Measurements from ENCODE around the gene TBC1D3B. TPM values are rescaled to one million over a fixed set of nuclear protein-coding genes. Genes with fewer than 3 reads are reported as not detected.
"Not testable (repeated sequence)": the region's sequence is repeated elsewhere in the genome, so short reads cannot be mapped to it uniquely, and the experiment has no call there.

TBC1D3B gene
- 1 to 10 TPM in 3 of 4 donors, not detected in 1; 2.1 to 5.8 (median 2.7) TPM for total RNA-seq

DNA sequence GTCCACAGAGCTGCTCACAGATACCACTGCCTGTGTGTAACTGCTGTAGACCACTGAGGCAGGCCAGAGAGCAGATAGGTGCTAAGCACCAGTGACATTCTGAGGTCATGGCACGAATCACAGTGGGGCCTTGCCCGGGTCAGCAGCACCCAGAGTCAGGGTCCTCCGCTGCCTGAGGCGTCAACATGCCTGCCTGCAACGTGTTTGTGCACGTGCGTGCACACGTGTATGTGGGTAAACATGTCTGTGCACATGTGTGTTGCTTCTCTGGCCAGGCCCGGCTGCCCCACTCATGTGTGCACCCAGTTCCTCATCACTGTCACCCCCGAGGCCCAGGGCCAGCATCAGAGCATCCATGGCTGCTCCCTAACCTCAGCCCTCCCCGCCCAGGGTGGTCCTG is at the start of gene TBC1D3B:
TBC1D3B (minus strand) TSS at position 101 of the 400 bp plus-strand sequence. CDS start 1,586 bp downstream, outside the sequence.
- no CpG with 5 or more reads among the region's 11 CpGs for WGBS
- intact Hi-C loops (cut with DNase I) = not testable (repeated sequence)

DNA sequence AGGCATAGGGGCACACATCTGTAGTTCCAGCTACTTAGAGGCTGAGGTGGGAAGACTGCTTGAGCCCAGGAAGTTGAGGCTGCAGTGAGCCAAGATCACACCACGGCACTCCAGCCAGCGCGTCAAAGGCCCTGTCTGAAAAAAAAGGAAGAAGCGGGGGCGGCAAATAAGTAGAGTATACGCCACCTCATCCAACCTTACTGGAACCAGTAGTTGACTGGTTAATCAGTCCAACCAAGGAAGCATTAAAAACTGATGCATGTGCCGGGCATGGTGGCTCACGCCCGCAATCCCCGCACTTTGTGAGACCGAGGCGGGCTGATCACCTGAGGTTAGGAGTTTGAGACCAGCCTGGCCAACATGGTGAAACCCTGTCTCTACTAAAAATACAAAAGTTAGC is 46.5 kb upstream of the TBC1D3B start:
- H3K36me3 ChIP-seq; DNase-seq (ENCODE audit: extremely low spot score); H3K4me1 ChIP-seq; intact Hi-C loops (cut with DNase I); H3K27me3 ChIP-seq; H3K27ac ChIP-seq (replicated peaks in 1 of 4); H3K4me3 ChIP-seq: not testable (repeated sequence)
- peaks cover 0 to 13% (median 0%) of the 10 kb centered on the region in 4 donors for H3K9me3 ChIP-seq
- 87% methylated on average over 12 of the region's 12 CpGs for WGBS

More for the DNA sequence above, at the start of gene TBC1D3B:
- H3K9me3 ChIP-seq; H3K27ac ChIP-seq (replicated peaks in 1 of 4); H3K4me1 ChIP-seq; DNase-seq (ENCODE audit: extremely low spot score); H3K36me3 ChIP-seq; H3K4me3 ChIP-seq; H3K27me3 ChIP-seq: not testable (repeated sequence)

DNA sequence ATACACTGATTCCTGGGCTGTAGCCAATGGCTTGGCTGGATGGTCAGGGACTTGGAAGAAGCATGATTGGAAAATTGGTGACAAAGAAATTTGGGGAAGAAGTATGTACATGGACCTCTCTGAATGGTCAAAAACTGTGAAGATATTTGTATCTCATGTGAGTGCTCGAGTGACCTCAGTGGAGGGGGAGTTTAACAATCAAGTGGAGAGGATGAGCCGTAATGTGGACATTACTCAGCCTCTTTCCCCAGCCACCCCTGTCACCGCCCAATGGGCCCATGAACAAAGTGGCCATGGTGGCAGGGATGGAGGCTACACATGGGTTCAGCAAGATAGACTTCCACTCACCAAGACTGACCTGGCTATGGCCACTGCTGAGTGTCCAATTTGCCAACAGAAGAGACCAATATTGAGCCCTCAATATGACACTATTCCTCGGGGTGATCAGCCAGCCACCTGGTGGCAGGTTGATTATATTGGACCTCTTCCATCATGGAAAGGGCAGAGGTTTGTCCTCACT is 45.2 kb upstream of the TBC1D3B start:
- H3K36me3 ChIP-seq; H3K27ac ChIP-seq (replicated peaks in 1 of 4); intact Hi-C loops (cut with DNase I); H3K4me3 ChIP-seq; H3K4me1 ChIP-seq; H3K27me3 ChIP-seq: not testable (repeated sequence)
- peak; percentile 21 for DNase-seq (ENCODE audit: extremely low spot score)
- H3K9me3 ChIP-seq = peaks cover 0 to 13% (median 0%) of the 10 kb centered on the region in 4 donors
- 88% methylated on average over 4 of the region's 4 CpGs for WGBS

DNA sequence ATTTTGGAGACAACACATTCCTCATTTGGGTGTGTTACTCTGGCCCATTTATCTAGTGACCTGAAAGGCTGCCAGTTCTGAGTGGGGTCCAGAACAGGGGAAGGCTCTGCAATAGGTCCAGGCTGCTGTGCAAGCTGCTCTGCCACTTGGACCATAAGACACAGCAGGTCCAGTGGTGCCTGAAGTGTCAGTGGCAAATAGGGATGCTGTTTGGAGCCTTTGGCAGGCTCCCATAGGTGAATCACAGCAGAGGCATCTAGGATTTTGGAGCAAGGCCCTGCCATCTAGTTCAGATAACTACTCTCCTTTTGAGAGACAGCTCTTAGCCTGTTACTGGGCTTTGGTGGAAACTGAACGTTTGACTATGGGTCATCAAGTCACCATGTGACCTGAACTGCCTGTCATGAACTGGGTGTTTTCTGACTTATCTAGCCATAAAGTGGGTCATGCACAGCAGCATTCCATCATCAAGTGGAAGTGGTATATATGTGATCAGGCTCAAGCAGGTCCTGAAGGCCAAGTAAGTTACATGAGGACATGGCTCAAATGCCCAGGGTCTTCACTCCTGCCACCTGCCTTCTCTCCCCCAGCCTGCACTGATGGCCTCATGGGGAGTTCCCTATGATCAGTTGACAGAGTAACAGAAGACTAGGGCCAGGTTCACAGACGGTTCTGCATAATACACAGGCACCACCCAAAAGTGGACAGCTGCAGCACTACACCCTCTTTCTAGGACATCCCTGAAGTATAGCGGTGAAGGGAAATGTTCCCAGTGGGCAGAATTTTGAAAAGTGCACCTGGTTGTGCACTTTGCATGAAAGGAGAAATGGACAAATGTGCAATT is 44.5 kb upstream of the TBC1D3B start:
- peak; percentile 45 for DNase-seq (ENCODE audit: extremely low spot score)
- H3K27ac ChIP-seq (replicated peaks in 1 of 4); H3K4me3 ChIP-seq; H3K4me1 ChIP-seq; H3K36me3 ChIP-seq; H3K27me3 ChIP-seq; intact Hi-C loops (cut with DNase I): not testable (repeated sequence)
- H3K9me3 ChIP-seq = peaks cover 0 to 13% (median 0%) of the 10 kb centered on the region in 4 donors
- 66% methylated on average over 3 of the region's 3 CpGs for WGBS

DNA sequence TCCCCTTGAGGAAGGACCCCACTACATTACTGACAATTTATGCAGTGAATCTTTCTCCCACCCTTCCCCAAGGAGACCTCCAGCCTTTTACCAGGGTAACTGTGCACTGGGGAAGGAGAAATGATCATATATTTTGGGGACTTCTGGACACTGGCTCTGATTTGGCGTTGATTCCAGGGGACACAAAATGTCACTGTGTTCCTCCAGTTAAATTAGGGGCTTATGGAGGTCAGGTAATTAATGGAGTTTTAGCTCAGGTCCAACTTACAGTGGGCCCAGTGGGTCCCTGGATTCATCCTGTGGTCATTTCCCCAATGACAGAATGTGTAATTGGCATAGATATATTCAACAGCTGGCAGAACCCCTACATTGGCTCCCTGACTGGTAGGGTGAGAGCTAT is 43.1 kb upstream of the TBC1D3B start:
- intact Hi-C loops (cut with DNase I); H3K27me3 ChIP-seq; H3K4me1 ChIP-seq; H3K4me3 ChIP-seq; H3K36me3 ChIP-seq; H3K27ac ChIP-seq (replicated peaks in 1 of 4): not testable (repeated sequence)
- 89% methylated on average over 1 of the region's 1 CpG for WGBS
- peaks cover 0 to 13% (median 0%) of the 10 kb centered on the region in 4 donors for H3K9me3 ChIP-seq
- peak; percentile 2 for DNase-seq (ENCODE audit: extremely low spot score)

DNA sequence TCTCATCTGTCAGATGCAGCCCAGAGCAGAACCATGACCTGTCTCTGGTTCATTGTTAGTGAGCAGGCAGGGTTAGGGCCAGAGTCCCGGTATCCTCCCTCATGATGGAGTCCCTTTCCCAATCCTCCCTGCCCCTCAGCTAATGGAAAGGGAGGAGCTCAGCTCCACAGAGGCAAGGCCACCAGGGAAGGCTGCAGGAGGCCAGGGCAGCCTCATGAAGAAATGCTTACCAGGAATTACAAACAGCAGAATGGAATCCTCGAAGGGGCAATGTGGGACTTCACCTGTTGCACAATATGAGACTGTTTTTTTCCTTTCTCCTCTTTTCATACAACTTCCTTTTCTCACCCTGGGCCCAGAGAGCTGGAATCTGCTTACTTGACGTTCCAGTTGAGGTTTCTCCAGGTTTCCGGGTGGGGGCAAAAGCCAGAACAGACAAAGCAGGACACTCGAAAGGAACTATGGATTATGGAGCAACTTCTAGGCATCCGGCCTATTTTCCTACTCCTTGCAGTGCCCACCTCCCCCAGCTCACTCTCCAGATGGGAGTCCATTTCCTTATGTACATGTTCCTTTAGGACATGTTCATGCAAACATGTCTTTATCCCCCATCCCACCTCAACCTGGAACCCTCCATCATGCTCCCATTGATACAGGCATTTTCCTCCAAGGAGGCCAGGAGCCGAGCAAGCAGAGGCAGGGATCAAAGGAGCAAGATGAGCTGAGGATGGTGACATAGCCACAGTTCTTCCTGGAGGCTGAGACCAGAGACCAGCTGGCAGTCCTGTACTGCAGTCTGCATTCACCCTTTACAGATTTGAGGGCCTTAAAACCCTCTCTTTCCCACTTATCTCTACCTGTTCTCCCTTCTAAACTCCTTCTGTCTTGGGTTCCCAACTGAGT is 39.2 kb upstream of the TBC1D3B start:
- DNase-seq (ENCODE audit: extremely low spot score) = peak; percentile 78
- intact Hi-C loops (cut with DNase I); H3K27ac ChIP-seq (replicated peaks in 1 of 4); H3K4me1 ChIP-seq; H3K27me3 ChIP-seq; H3K36me3 ChIP-seq; H3K4me3 ChIP-seq: not testable (repeated sequence)
- H3K9me3 ChIP-seq = peaks cover 0 to 13% (median 0%) of the 10 kb centered on the region in 4 donors
- WGBS = 71% methylated on average over 7 of the region's 7 CpGs

DNA sequence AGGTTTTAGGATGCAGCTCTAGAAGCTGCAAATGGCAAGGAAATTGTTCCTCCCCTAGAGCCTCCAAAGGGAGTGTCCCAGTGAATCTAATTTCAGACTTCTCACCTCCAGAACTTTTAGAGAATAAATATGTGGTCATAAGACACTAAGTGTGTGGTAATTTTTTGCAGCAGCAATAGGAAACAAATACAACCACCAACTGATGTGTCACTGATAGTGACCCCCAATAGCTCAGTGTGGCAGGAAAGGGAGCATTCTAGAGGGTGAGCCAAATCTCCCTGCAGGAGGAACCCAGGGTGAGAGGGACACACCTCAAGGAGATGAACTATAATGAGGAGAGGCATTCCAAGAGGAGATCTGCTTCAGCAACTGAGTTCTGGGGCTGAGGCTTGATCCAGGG is 38.5 kb upstream of the TBC1D3B start:
- peaks cover 0 to 13% (median 0%) of the 10 kb centered on the region in 4 donors for H3K9me3 ChIP-seq
- H3K27me3 ChIP-seq = peaks cover 0 to 10% (median 0%) of the 10 kb centered on the region in 4 donors
- no peak overlapping the region for H3K4me3 ChIP-seq
- no peaks in the 10 kb centered on the region for H3K36me3 ChIP-seq
- TF ChIP-seq, protein P1, sequence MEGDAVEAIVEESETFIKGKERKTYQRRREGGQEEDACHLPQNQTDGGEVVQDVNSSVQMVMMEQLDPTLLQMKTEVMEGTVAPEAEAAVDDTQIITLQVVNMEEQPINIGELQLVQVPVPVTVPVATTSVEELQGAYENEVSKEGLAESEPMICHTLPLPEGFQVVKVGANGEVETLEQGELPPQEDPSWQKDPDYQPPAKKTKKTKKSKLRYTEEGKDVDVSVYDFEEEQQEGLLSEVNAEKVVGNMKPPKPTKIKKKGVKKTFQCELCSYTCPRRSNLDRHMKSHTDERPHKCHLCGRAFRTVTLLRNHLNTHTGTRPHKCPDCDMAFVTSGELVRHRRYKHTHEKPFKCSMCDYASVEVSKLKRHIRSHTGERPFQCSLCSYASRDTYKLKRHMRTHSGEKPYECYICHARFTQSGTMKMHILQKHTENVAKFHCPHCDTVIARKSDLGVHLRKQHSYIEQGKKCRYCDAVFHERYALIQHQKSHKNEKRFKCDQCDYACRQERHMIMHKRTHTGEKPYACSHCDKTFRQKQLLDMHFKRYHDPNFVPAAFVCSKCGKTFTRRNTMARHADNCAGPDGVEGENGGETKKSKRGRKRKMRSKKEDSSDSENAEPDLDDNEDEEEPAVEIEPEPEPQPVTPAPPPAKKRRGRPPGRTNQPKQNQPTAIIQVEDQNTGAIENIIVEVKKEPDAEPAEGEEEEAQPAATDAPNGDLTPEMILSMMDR (IDR thresholded peaks at IDR 0.05) = no peak
- TF ChIP-seq EP300 (IDR thresholded peaks at IDR 0.05) (no peak), POLR2AphosphoS5 (IDR thresholded peaks at IDR 0.05) (no peak), POLR2A (IDR thresholded peaks at IDR 0.05; ENCODE audit: low read depth) (no peak)
- H3K4me1 ChIP-seq = no peaks in the 10 kb centered on the region
- intact Hi-C loops (cut with DNase I) = no loop called here
- peak; percentile 10 for DNase-seq (ENCODE audit: extremely low spot score)
- H3K27ac ChIP-seq (replicated peaks in 1 of 4) = no peak overlapping the region

All from esophagus muscularis mucosa (tissue), 4 donors.